IPS DF 19.7 (cell line): ENCODE results near the gene CDC42BPA.

Experiments
- DNase-seq: peaks from one replicate; pipeline ENCODE4 v3.0.0-alpha.2; 2013; ENCODE audit warnings: low read depth, low spot score

Gene CDC42BPA

GRCh38 chr1:227214207-227214606, 104.1 kb downstream of the CDC42BPA start:
- no peak for DNase-seq

- DNase-seq, result no peak
These were observed 104.9 kb downstream of the CDC42BPA start for GRCh38 chr1:227213426-227213825.

GRCh38 chr1:227212164-227212563, 106.1 kb downstream of the CDC42BPA start:
- DNase-seq, result no peak

- DNase-seq, result no peak
These were observed 107.7 kb downstream of the CDC42BPA start for GRCh38 chr1:227210604-227211003.

- DNase-seq, result no peak
These were observed 121.2 kb downstream of the CDC42BPA start for GRCh38 chr1:227197064-227197463.

- peak; percentile 12 for DNase-seq
These were observed 126.1 kb downstream of the CDC42BPA start for GRCh38 chr1:227192163-227192562.

- DNase-seq, result no peak
These were observed 126.7 kb downstream of the CDC42BPA start for GRCh38 chr1:227191607-227192006.

GRCh38 chr1:227190321-227190720, 128.0 kb downstream of the CDC42BPA start:
- no peak for DNase-seq

GRCh38 chr1:227185291-227185690, 133.0 kb downstream of the CDC42BPA start:
- DNase-seq, result peak; percentile 30

- DNase-seq, result no peak
These were observed 136.3 kb downstream of the CDC42BPA start for GRCh38 chr1:227182012-227182411.

GRCh38 chr1:227175611-227176010, 142.7 kb downstream of the CDC42BPA start:
- DNase-seq, result no peak

- DNase-seq, result no peak
These were observed 144.1 kb downstream of the CDC42BPA start for GRCh38 chr1:227174164-227174563.

GRCh38 chr1:227170361-227171166, 147.7 kb downstream of the CDC42BPA start:
- no peak for DNase-seq

GRCh38 chr1:227169343-227169742, 148.9 kb downstream of the CDC42BPA start:
- DNase-seq, result no peak

- no peak for DNase-seq
These were observed 150.8 kb downstream of the CDC42BPA start for GRCh38 chr1:227167276-227168101.

- DNase-seq, result no peak
These were observed 151.7 kb downstream of the CDC42BPA start for GRCh38 chr1:227166559-227166958.

- DNase-seq, result no peak
These were observed 156.8 kb downstream of the CDC42BPA start for GRCh38 chr1:227161470-227161869.

- no peak for DNase-seq
These were observed 161.8 kb downstream of the CDC42BPA start for GRCh38 chr1:227156520-227156919.

- no peak for DNase-seq
These were observed 162.6 kb downstream of the CDC42BPA start for GRCh38 chr1:227155688-227156087.

GRCh38 chr1:227155004-227155403, 163.3 kb downstream of the CDC42BPA start:
- DNase-seq, result no peak

GRCh38 chr1:227152525-227152924, 165.8 kb downstream of the CDC42BPA start:
- no peak for DNase-seq

- DNase-seq, result no peak
These were observed 177.9 kb downstream of the CDC42BPA start for GRCh38 chr1:227140376-227140775.
